ENCODE measurements around the gene MOK.
A peak's percentile ranks its signal among the peaks of the same experiment; 100 is the strongest.

Gene MOK

GRCh38 chr14:102203382-102203781 lies 101.6 kb downstream of the MOK start:
- no peak for DNase-seq (ENCODE audit: low spot score)

GRCh38 chr14:102202944-102203343 lies 102.0 kb downstream of the MOK start:
- DNase-seq (ENCODE audit: low spot score), result no peak

GRCh38 chr14:102201776-102202175 lies 103.2 kb downstream of the MOK start:
- no peak for DNase-seq (ENCODE audit: low spot score)

- no peak for DNase-seq (ENCODE audit: low spot score)
Observed at GRCh38 chr14:102201353-102201738, 103.6 kb downstream of the MOK start.

- DNase-seq (ENCODE audit: low spot score), result no peak
Observed at GRCh38 chr14:102200690-102201352, 104.1 kb downstream of the MOK start.

GRCh38 chr14:102197317-102197853 lies 107.6 kb downstream of the MOK start:
- no peak for DNase-seq (ENCODE audit: low spot score)

GRCh38 chr14:102196902-102197230 lies 108.1 kb downstream of the MOK start:
- DNase-seq (ENCODE audit: low spot score), result no peak

GRCh38 chr14:102196039-102196901 lies 108.7 kb downstream of the MOK start:
- no peak for DNase-seq (ENCODE audit: low spot score)

- DNase-seq (ENCODE audit: low spot score), result no peak
Observed at GRCh38 chr14:102195446-102195845, 109.5 kb downstream of the MOK start.

GRCh38 chr14:102194856-102195255 lies 110.1 kb downstream of the MOK start:
- DNase-seq (ENCODE audit: low spot score), result no peak

- DNase-seq (ENCODE audit: low spot score), result no peak
Observed at GRCh38 chr14:102192840-102193502, 112.0 kb downstream of the MOK start.

- no peak for DNase-seq (ENCODE audit: low spot score)
Observed at GRCh38 chr14:102189874-102190273, 115.1 kb downstream of the MOK start.

- DNase-seq (ENCODE audit: low spot score), result no peak
Observed at GRCh38 chr14:102188187-102188586, 116.8 kb downstream of the MOK start.

- DNase-seq (ENCODE audit: low spot score), result no peak
Observed at GRCh38 chr14:102187568-102188001, 117.4 kb downstream of the MOK start.

- DNase-seq (ENCODE audit: low spot score), result no peak
Observed at GRCh38 chr14:102187044-102187443, 117.9 kb downstream of the MOK start.

GRCh38 chr14:102185360-102185759 lies 119.6 kb downstream of the MOK start:
- peak; percentile 73 for DNase-seq (ENCODE audit: low spot score)

- no peak for DNase-seq (ENCODE audit: low spot score)
Observed at GRCh38 chr14:102184316-102185035, 120.5 kb downstream of the MOK start.

GRCh38 chr14:102183886-102184285 lies 121.1 kb downstream of the MOK start:
- no peak for DNase-seq (ENCODE audit: low spot score)

- no peak for DNase-seq (ENCODE audit: low spot score)
Observed at GRCh38 chr14:102182936-102183619, 121.9 kb downstream of the MOK start.

GRCh38 chr14:102182190-102182589 lies 122.8 kb downstream of the MOK start:
- no peak for DNase-seq (ENCODE audit: low spot score)

- DNase-seq (ENCODE audit: low spot score), result no peak
Observed at GRCh38 chr14:102181187-102181586, 123.8 kb downstream of the MOK start.

Measured in HuH-7 (cell line).